ENCODE data around the gene OR52J3. TPM values are rescaled to one million over a fixed set of nuclear protein-coding genes. Genes with fewer than 3 reads are reported as not detected.

Gene OR52J3
- total and polyA plus RNA-seq, 12 donors: not detected

DNA sequence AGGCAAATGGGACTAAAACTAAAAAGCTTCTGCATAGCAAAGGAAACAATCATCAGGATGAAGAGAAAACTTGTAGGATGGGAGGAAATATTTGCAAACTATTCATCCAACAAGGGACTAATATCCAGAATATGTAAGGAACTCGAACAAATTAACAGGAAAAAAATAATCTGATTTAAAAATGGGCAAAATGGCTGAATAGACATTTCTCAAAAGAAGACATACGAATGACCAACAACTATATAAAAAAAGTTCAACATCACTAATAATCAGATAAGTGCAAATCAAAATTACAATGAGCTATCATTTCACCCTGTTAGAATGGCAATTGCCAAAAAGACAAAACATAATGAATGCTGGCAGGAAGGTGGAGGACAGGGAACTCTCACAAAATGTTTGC is 35.1 kb downstream of the OR52J3 start:
- no peak overlapping the region for H3K27ac ChIP-seq
- no peaks in the 10 kb centered on the region for H3K27me3 ChIP-seq
- H3K9me3 ChIP-seq (replicated peaks in 1 of 3): no peaks in the 10 kb centered on the region
- no peak for DNase-seq
- no peak for TF ChIP-seq POLR2A (IDR thresholded peaks at IDR 0.05)
- TF ChIP-seq, protein P1, sequence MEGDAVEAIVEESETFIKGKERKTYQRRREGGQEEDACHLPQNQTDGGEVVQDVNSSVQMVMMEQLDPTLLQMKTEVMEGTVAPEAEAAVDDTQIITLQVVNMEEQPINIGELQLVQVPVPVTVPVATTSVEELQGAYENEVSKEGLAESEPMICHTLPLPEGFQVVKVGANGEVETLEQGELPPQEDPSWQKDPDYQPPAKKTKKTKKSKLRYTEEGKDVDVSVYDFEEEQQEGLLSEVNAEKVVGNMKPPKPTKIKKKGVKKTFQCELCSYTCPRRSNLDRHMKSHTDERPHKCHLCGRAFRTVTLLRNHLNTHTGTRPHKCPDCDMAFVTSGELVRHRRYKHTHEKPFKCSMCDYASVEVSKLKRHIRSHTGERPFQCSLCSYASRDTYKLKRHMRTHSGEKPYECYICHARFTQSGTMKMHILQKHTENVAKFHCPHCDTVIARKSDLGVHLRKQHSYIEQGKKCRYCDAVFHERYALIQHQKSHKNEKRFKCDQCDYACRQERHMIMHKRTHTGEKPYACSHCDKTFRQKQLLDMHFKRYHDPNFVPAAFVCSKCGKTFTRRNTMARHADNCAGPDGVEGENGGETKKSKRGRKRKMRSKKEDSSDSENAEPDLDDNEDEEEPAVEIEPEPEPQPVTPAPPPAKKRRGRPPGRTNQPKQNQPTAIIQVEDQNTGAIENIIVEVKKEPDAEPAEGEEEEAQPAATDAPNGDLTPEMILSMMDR (IDR thresholded peaks at IDR 0.05): no peak
- H3K4me1 ChIP-seq (replicated peaks in 1 of 2): no peaks in the 10 kb centered on the region
- intact Hi-C loops (cut with DNase I): no loop called here
- no peak overlapping the region for H3K4me3 ChIP-seq
- WGBS, 4 donors: 64 to 77% (median 68%) methylated on average over 2 of the region's 2 CpGs
- H3K36me3 ChIP-seq (replicated peaks in 1 of 2): no peaks in the 10 kb centered on the region

DNA sequence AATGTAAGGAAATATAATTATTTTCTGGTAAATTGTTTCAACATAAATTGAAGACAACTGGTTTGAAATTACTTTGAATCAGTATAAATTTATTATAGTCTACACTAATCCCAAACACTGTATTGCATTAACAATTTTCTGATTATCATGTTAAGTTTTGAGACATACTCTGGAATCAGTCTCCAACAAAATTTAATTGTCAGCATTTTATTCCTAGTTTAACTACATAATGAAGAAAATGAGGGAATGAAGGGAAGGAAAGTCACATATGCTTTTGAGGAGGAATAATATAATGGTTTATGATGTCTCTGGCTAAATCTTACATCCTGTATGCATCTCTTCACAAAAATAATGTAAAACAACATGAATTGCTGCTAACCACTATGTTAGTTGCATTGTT is 37.3 kb downstream of the OR52J3 start:
- no peaks in the 10 kb centered on the region for H3K9me3 ChIP-seq (replicated peaks in 1 of 3)
- no peaks in the 10 kb centered on the region for H3K4me1 ChIP-seq (replicated peaks in 1 of 2)
- no peak for DNase-seq
- no peaks in the 10 kb centered on the region for H3K27me3 ChIP-seq
- no peak overlapping the region for H3K27ac ChIP-seq
- H3K4me3 ChIP-seq: no peak overlapping the region
- no peaks in the 10 kb centered on the region for H3K36me3 ChIP-seq (replicated peaks in 1 of 2)
- intact Hi-C loops (cut with DNase I): no loop called here
- no peak for TF ChIP-seq POLR2A (IDR thresholded peaks at IDR 0.05)
- TF ChIP-seq, protein P1 (IDR thresholded peaks at IDR 0.05): no peak

DNA sequence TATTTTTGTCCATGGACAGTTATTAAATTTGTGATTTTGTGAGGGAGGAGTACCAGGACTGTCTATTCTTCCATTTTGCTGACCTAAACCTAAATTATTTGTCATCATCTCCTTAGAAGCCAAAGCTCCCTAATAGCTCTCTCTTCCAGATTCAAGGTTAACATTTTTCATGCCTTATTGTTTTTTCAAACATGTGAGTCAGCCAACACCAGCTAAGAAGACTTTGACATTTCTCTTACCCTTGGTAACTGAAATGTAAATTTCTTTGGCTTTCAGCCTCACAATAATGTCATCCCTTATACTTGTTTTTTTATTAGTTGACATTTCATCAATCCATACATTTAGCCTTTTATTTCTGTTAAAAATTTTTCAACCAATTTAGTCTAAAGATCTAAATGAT is 42.2 kb downstream of the OR52J3 start:
- Histone ChIP-seq H3K27ac (no peak overlapping the region), H3K36me3 (replicated peaks in 1 of 2) (no peaks in the 10 kb centered on the region)
- TF ChIP-seq, protein P1 (IDR thresholded peaks at IDR 0.05): no peak
- no peak for TF ChIP-seq POLR2A (IDR thresholded peaks at IDR 0.05)

DNA sequence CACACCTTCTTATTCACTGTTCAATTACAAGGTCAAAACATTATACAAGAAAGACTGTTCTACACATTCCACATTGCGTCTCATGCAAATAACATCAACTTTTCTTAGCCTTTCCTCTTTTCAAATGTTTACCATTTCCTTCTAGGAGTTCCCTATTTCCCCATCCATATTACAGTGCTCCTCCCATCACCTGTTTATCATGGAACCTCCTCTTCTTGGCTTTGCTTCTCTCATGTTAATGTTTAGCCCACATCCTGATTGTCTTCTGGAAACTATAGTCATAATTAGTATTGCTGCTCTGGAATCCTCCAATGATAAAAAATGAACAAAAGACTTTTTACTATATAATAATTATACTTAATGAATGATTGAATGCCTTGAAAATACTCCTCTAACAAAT is 44.3 kb downstream of the OR52J3 start:
- intact Hi-C loops (cut with DNase I): no loop called here
- Histone ChIP-seq H3K27me3 (no peaks in the 10 kb centered on the region), H3K9me3 (replicated peaks in 1 of 3) (no peaks in the 10 kb centered on the region), H3K4me3 (no peak overlapping the region), H3K4me1 (replicated peaks in 1 of 2) (no peaks in the 10 kb centered on the region), H3K27ac (no peak overlapping the region), H3K36me3 (replicated peaks in 1 of 2) (no peaks in the 10 kb centered on the region)
- no peak for DNase-seq
- TF ChIP-seq POLR2A (IDR thresholded peaks at IDR 0.05): no peak
- TF ChIP-seq, protein P1 (IDR thresholded peaks at IDR 0.05): no peak
- WGBS, 4 donors: 77 to 89% (median 84%) methylated on average over 1 of the region's 1 CpG

More for the DNA sequence above, 42.2 kb downstream of the OR52J3 start:
- Histone ChIP-seq H3K4me1 (replicated peaks in 1 of 2) (no peaks in the 10 kb centered on the region), H3K4me3 (no peak overlapping the region), H3K9me3 (replicated peaks in 1 of 3) (no peaks in the 10 kb centered on the region), H3K27me3 (no peaks in the 10 kb centered on the region)
- intact Hi-C loops (cut with DNase I): no loop called here
- no peak for DNase-seq

Data from adrenal gland (tissue), 12 donors.